Neural crest cell (in vitro differentiated cells): ENCODE data around the gene LCN1. TPM values are rescaled to one million over a fixed set of nuclear protein-coding genes. Genes with fewer than 3 reads are reported as not detected.

Source experiments
- DNase-seq: peaks from one replicate; pipeline ENCODE4 v3.0.0; 2021; ENCODE audit warnings: low read depth, mixed read lengths, low spot score
- H3K27ac Mint-ChIP-seq: one replicate; pipeline ENCODE4 v1.8.0; 2021; ENCODE audit warnings: mild to moderate bottlenecking, mixed read lengths; ENCODE audit not compliant: unreplicated experiment
- H3K27me3 Mint-ChIP-seq: 2 replicates; pipeline ENCODE4 v1.8.0; 2021; ENCODE audit warnings: low read depth, mild to moderate bottlenecking, mixed read lengths
- H3K36me3 Mint-ChIP-seq: 2 replicates; pipeline ENCODE4 v1.8.0; 2021; ENCODE audit warnings: low read depth, mild to moderate bottlenecking, mixed read lengths
- H3K4me1 Mint-ChIP-seq: 2 replicates; pipeline ENCODE4 v1.8.0; 2021; ENCODE audit warnings: mixed read lengths
- H3K4me3 Mint-ChIP-seq: one replicate; pipeline ENCODE4 v1.8.0; 2021; ENCODE audit warnings: mild to moderate bottlenecking, mixed read lengths
- H3K9me3 Mint-ChIP-seq: 2 replicates; pipeline ENCODE4 v1.8.0; 2021; ENCODE audit warnings: mixed read lengths
- CTCF ChIP-seq: fragments of 200-600 bp; sonication (generic); conservative IDR thresholded peaks from 2 replicates; pipeline ENCODE4 v1.5.0; 2021; ENCODE audit warnings: antibody characterized with exemption, mild to moderate bottlenecking
- total RNA-seq: library from RNA; stranded (reverse); gene quantifications from 2 replicates; pipeline ENCODE4 v1.2.1, GENCODE V29; 2021

LCN1 gene
- total RNA-seq, 1 donor from 2014 or later: not detected

GRCh38 chr9:135515083-135515951 lies 5.9 kb upstream of the LCN1 start:
- no peak for DNase-seq
- Mint-ChIP-seq H3K36me3 (no peaks in the 10 kb centered on the region), H3K27ac (no peak overlapping the region), H3K9me3 (no peaks in the 10 kb centered on the region), H3K4me1 (peaks cover 23% of the 10 kb centered on the region), H3K27me3 (no peaks in the 10 kb centered on the region), H3K4me3 (no peak overlapping the region)
- no peak for TF ChIP-seq CTCF

GRCh38 chr9:135516132-135516860 lies 4.9 kb upstream of the LCN1 start:
- TF ChIP-seq CTCF: no peak
- Mint-ChIP-seq H3K27me3 (no peaks in the 10 kb centered on the region), H3K4me1 (peaks cover 23% of the 10 kb centered on the region), H3K27ac (no peak overlapping the region), H3K36me3 (no peaks in the 10 kb centered on the region), H3K4me3 (no peak overlapping the region), H3K9me3 (no peaks in the 10 kb centered on the region)
- no peak for DNase-seq

- DNase-seq: no peak
- Mint-ChIP-seq H3K27me3 (no peaks in the 10 kb centered on the region), H3K27ac (no peak overlapping the region), H3K4me1 (peaks cover 20% of the 10 kb centered on the region), H3K36me3 (no peaks in the 10 kb centered on the region), H3K4me3 (no peak overlapping the region), H3K9me3 (no peaks in the 10 kb centered on the region)
- TF ChIP-seq CTCF: no peak
Observed at GRCh38 chr9:135517407-135517822, 3.8 kb upstream of the LCN1 start.

- DNase-seq: no peak
- H3K4me1 Mint-ChIP-seq: peaks cover 18% of the 10 kb centered on the region
- no peak for TF ChIP-seq CTCF
- H3K27ac Mint-ChIP-seq: no peak overlapping the region
- H3K36me3 Mint-ChIP-seq: no peaks in the 10 kb centered on the region
- H3K9me3 Mint-ChIP-seq: no peaks in the 10 kb centered on the region
- no peaks in the 10 kb centered on the region for H3K27me3 Mint-ChIP-seq
- H3K4me3 Mint-ChIP-seq: no peak overlapping the region
Observed at GRCh38 chr9:135519179-135519971, 1.9 kb upstream of the LCN1 start.

- H3K4me1 Mint-ChIP-seq: peaks cover 14% of the 10 kb centered on the region
- H3K9me3 Mint-ChIP-seq: no peaks in the 10 kb centered on the region
- no peak overlapping the region for H3K4me3 Mint-ChIP-seq
- no peak for TF ChIP-seq CTCF
- no peaks in the 10 kb centered on the region for H3K27me3 Mint-ChIP-seq
- no peaks in the 10 kb centered on the region for H3K36me3 Mint-ChIP-seq
- DNase-seq: no peak
- H3K27ac Mint-ChIP-seq: no peak overlapping the region
Observed at GRCh38 chr9:135521608-135522095, 412 bp downstream of the LCN1 start.
